T-helper 1 cell (primary cell): Measurements from ENCODE around the gene PABPC4L.
"Not testable (repeated sequence)": the region's sequence is repeated elsewhere in the genome, so short reads cannot be mapped to it uniquely, and the experiment has no call there.

Experiments used
- DNase-seq, 5 donors: peaks; one replicate each; pipeline ENCODE4 v3.0.0-alpha.2; 2012 to 2020
- total RNA-seq, 4 donors: gene quantifications; one replicate each; lab custom pipeline; 2026; lab: John Stamatoyannopoulos, UW

PABPC4L gene
- 0 reads per million in 4 donors for total RNA-seq

- DNase-seq = no peak
Measured at GRCh38 chr4:134201216-134202161, at the start of gene PABPC4L. Gene PABPC4L (minus strand): TSS chr4:134201789. CDS start chr4:134201019, 770 bp downstream.

- DNase-seq = no peak
Measured at GRCh38 chr4:134251322-134251721, 49.7 kb upstream of the PABPC4L start.

- DNase-seq = no peak
Measured at GRCh38 chr4:134243742-134244713, 42.4 kb upstream of the PABPC4L start.

- DNase-seq = no peak
Measured at GRCh38 chr4:134219043-134219442, 17.5 kb upstream of the PABPC4L start.

GRCh38 chr4:134216411-134216810 lies 14.8 kb upstream of the PABPC4L start:
- DNase-seq = no peak

GRCh38 chr4:134215620-134216344 lies 14.2 kb upstream of the PABPC4L start:
- DNase-seq = no peak

- DNase-seq = not testable (repeated sequence)
Measured at GRCh38 chr4:134207955-134208354, 6.4 kb upstream of the PABPC4L start.

- DNase-seq = no peak
Measured at GRCh38 chr4:134202166-134202956, 772 bp upstream of the PABPC4L start.

GRCh38 chr4:134200811-134201215 lies 776 bp downstream of the PABPC4L start:
- DNase-seq = no peak

- DNase-seq = no peak
Measured at GRCh38 chr4:134189949-134190348, 11.6 kb downstream of the PABPC4L start.

GRCh38 chr4:134189480-134189879 lies 12.1 kb downstream of the PABPC4L start:
- no peak for DNase-seq

- DNase-seq = no peak
Measured at GRCh38 chr4:134178706-134179105, 22.9 kb downstream of the PABPC4L start.

GRCh38 chr4:134174271-134174670 lies 27.3 kb downstream of the PABPC4L start:
- no peak for DNase-seq

- no peak for DNase-seq
Measured at GRCh38 chr4:134160211-134160610, 41.4 kb downstream of the PABPC4L start.

GRCh38 chr4:134154097-134154496 lies 47.5 kb downstream of the PABPC4L start:
- no peak for DNase-seq

- DNase-seq = no peak
Measured at GRCh38 chr4:134147941-134148340, 53.6 kb downstream of the PABPC4L start.
